Endothelial cell (in vitro differentiated cells): ENCODE data around the gene AKAP13. TPM values are rescaled to one million over a fixed set of nuclear protein-coding genes. Genes with fewer than 3 reads are reported as not detected.
A peak's percentile ranks its signal among the peaks of the same experiment; 100 is the strongest.

Experiments used
- DNase-seq: peaks from one replicate; pipeline ENCODE4 v3.0.0; 2021; ENCODE audit warnings: low spot score
- H3K27ac Mint-ChIP-seq: one replicate; pipeline ENCODE4 v1.8.0; 2021; ENCODE audit warnings: mixed read lengths, inconsistent platforms; ENCODE audit not compliant: unreplicated experiment
- H3K27me3 Mint-ChIP-seq: one replicate; pipeline ENCODE4 v1.8.0; 2021; ENCODE audit warnings: mild to moderate bottlenecking, moderate library complexity, mixed read lengths, inconsistent platforms; ENCODE audit not compliant: unreplicated experiment
- H3K36me3 Mint-ChIP-seq: one replicate; pipeline ENCODE4 v1.8.0; 2021; ENCODE audit warnings: mild to moderate bottlenecking, low read depth, mixed read lengths, inconsistent platforms; ENCODE audit not compliant: unreplicated experiment
- H3K4me1 Mint-ChIP-seq: one replicate; pipeline ENCODE4 v1.8.0; 2021; ENCODE audit warnings: mild to moderate bottlenecking, mixed read lengths, inconsistent platforms; ENCODE audit not compliant: unreplicated experiment
- H3K4me3 Mint-ChIP-seq: one replicate; pipeline ENCODE4 v1.8.0; 2021; ENCODE audit warnings: mild to moderate bottlenecking, mixed read lengths, inconsistent platforms; ENCODE audit not compliant: unreplicated experiment
- H3K9me3 Mint-ChIP-seq: one replicate; pipeline ENCODE4 v1.8.0; 2021; ENCODE audit warnings: mixed read lengths, inconsistent platforms; ENCODE audit not compliant: unreplicated experiment
- total RNA-seq: library from RNA; stranded (reverse); fragmentation: NEBNext Ultra II Directional; extraction: Animal tissue kit (Norgen Biotek cat#: 25700); gene quantifications from one replicate; pipeline ENCODE4 v1.2.1, GENCODE V29; 2021; ENCODE audit not compliant: unreplicated experiment
- TF ChIP-seq, protein P1 (sequence below): fragments of 200-600 bp; sonication (generic); IDR thresholded peaks from one replicate; pipeline ENCODE4 v1.5.0; 2021; ENCODE audit warnings: antibody characterized with exemption; ENCODE audit not compliant: unreplicated experiment

Gene AKAP13
- total RNA-seq, 1 donor from 2014 or later, result 249 TPM

DNA sequence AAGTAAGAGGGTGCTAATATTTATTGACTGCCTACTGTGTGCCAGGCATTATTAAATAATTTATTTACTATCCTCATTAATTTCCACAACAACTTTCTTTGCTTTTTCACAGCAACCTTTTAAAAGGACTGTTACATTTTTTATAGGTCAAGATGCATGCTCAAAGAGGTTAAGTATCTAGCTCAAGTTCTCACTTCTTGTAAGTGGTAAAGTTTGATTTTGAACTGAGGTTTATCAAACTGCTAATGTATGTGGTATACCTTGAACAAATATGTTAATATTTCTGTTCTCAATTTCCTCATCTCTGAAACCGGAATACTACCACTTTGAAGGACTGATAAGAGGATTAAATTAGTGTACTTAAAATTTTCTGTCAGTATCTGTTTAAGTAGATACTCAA is 183.3 kb downstream of the AKAP13 start:
- no peaks in the 10 kb centered on the region for H3K9me3 Mint-ChIP-seq
- no peaks in the 10 kb centered on the region for H3K36me3 Mint-ChIP-seq
- H3K4me3 Mint-ChIP-seq, result no peak overlapping the region
- no peak overlapping the region for H3K27ac Mint-ChIP-seq
- no peaks in the 10 kb centered on the region for H3K27me3 Mint-ChIP-seq
- TF ChIP-seq, protein P1, sequence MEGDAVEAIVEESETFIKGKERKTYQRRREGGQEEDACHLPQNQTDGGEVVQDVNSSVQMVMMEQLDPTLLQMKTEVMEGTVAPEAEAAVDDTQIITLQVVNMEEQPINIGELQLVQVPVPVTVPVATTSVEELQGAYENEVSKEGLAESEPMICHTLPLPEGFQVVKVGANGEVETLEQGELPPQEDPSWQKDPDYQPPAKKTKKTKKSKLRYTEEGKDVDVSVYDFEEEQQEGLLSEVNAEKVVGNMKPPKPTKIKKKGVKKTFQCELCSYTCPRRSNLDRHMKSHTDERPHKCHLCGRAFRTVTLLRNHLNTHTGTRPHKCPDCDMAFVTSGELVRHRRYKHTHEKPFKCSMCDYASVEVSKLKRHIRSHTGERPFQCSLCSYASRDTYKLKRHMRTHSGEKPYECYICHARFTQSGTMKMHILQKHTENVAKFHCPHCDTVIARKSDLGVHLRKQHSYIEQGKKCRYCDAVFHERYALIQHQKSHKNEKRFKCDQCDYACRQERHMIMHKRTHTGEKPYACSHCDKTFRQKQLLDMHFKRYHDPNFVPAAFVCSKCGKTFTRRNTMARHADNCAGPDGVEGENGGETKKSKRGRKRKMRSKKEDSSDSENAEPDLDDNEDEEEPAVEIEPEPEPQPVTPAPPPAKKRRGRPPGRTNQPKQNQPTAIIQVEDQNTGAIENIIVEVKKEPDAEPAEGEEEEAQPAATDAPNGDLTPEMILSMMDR, result no peak
- no peak for DNase-seq
- H3K4me1 Mint-ChIP-seq, result peaks cover 14% of the 10 kb centered on the region

DNA sequence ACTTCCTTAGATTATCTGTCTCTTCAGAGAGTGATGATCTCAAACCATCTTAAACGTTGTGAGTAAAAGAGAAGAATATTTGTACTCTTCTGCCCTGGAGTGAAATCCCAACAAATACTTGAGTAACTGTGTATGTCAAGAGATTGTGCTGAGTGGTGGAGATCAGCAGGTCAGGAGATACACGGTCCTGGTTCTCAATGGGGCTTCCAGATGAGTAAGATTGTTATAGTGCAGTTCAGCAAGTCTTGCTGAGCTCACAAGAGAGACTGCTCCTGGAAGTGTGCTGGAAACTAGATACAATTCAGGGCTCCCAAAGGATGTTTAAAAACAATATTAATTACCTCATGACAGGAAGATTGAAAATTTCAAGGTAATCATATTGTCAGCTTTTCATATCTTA is 184.3 kb downstream of the AKAP13 start:
- Mint-ChIP-seq H3K4me1 (peaks cover 16% of the 10 kb centered on the region), H3K27me3 (peaks cover 2% of the 10 kb centered on the region), H3K9me3 (no peaks in the 10 kb centered on the region), H3K27ac (no peak overlapping the region), H3K36me3 (peaks cover 4% of the 10 kb centered on the region), H3K4me3 (no peak overlapping the region)
- TF ChIP-seq, protein P1, result no peak
- DNase-seq, result no peak

DNA sequence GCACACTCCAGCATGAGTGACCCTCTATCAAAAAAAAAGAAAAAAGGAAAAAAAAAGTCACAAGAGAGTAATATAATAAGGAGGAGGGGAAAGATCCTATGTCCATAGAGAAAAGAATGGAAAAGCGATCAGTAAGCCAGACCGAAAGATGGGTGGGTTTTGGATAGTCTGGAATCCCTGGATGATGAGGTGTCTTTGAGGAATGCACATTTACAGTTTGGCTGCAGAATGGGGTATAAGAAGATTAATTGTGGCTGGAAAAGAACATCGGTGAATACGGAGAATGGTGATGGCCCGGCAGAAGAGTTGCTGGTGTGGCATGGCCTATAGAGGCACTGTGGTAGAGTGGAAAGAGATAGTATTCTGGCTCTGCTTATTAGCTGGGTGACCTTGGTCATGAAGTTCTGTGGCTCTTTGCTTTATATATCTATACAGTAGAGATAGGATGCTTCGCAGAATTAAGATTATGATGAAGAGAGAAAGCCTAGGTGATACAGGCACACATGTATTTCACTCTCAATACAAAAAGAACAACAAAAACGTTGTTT is 187.9 kb downstream of the AKAP13 start:
- Mint-ChIP-seq H3K27ac (no peak overlapping the region), H3K9me3 (no peaks in the 10 kb centered on the region), H3K4me1 (peaks cover 35% of the 10 kb centered on the region), H3K27me3 (peaks cover 4% of the 10 kb centered on the region), H3K36me3 (peaks cover 4% of the 10 kb centered on the region), H3K4me3 (no peak overlapping the region)
- TF ChIP-seq, protein P1, result no peak
- DNase-seq, result no peak

DNA sequence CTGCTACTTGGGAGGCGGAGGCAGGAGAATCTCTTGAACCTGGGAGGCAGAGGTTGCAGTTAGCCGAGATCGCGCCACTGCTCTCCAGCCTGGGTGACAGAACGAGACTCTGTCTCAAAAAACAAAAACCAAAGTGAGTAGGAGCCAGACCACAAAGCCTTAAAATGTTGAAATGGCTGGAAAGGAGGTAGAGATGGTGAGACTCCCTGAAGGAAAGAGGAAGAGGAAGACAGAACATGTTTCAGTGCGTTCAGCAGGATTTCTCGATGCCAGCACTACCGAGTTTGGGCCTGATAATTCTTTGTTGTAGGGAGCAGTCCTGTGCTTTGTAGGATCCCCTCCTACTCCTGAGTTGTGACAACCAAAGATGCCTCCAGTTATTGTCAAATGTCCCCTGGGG is 189.9 kb downstream of the AKAP13 start:
- peaks cover 25% of the 10 kb centered on the region for H3K4me1 Mint-ChIP-seq
- peaks cover 4% of the 10 kb centered on the region for H3K27me3 Mint-ChIP-seq
- DNase-seq, result no peak
- H3K27ac Mint-ChIP-seq, result peak overlapping the region; percentile 66
- H3K36me3 Mint-ChIP-seq, result peaks cover 4% of the 10 kb centered on the region
- H3K9me3 Mint-ChIP-seq, result no peaks in the 10 kb centered on the region
- TF ChIP-seq, protein P1, result no peak
- H3K4me3 Mint-ChIP-seq, result no peak overlapping the region

DNA sequence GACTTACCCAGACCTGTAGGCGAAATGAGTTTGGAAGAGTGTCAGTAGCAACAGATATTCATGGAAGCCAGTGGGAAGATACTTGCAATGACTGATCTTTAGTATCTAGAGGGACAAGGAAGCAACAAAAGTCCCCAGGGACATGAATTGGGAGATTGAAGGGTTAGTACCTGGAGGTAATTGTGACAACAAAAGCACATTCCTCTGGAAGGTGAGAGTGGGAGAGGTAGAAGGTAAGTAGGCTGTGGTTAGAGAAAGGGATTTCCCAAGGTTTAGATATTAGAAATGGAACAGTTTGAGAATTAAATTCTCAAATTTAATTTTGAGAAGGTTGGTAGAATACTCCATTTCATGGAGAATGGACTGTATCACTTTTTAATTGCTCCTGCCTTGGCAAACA is 191.4 kb downstream of the AKAP13 start:
- DNase-seq, result no peak

More for the DNA sequence above, 191.4 kb downstream of the AKAP13 start:
- Mint-ChIP-seq H3K27me3 (peaks cover 4% of the 10 kb centered on the region), H3K4me1 (peaks cover 25% of the 10 kb centered on the region), H3K4me3 (no peak overlapping the region), H3K36me3 (peaks cover 8% of the 10 kb centered on the region), H3K9me3 (no peaks in the 10 kb centered on the region), H3K27ac (peak overlapping the region; percentile 11)
- TF ChIP-seq, protein P1, result no peak
